ENCODE measurements around the gene CNOT2.

CNOT2 gene

GRCh38 chr12:70242695-70243509, at the start of gene CNOT2:
CNOT2 (plus strand) TSS chr12:70243433; CDS start chr12:70278227, 34,794 bp downstream.
- H3K27me3 Mint-ChIP-seq (ENCODE audit: low read depth, poor library complexity) = no peaks in the 10 kb centered on the region
- peak within 1 kb of the TSS; percentile 98 for H3K4me3 Mint-ChIP-seq
- peaks cover 36% of the 10 kb centered on the region for H3K36me3 Mint-ChIP-seq (ENCODE audit: low read depth)
- TF ChIP-seq CTCF (IDR thresholded peaks at IDR 0.05) = no peak
- no peaks in the 10 kb centered on the region for H3K9me3 Mint-ChIP-seq
- H3K4me1 Mint-ChIP-seq = peaks cover 64% of the 10 kb centered on the region
- H3K27ac Mint-ChIP-seq = peak within 1 kb of the TSS; percentile 100
- peak; percentile 93 for DNase-seq

- no peaks in the 10 kb centered on the region for H3K9me3 Mint-ChIP-seq
- peaks cover 14% of the 10 kb centered on the region for H3K4me1 Mint-ChIP-seq
- H3K36me3 Mint-ChIP-seq (ENCODE audit: low read depth) = no peaks in the 10 kb centered on the region
- H3K27ac Mint-ChIP-seq = no peak overlapping the region
- no peak for DNase-seq
- H3K27me3 Mint-ChIP-seq (ENCODE audit: low read depth, poor library complexity) = no peaks in the 10 kb centered on the region
- H3K4me3 Mint-ChIP-seq = no peak overlapping the region
- TF ChIP-seq CTCF (IDR thresholded peaks at IDR 0.05) = no peak
Measured at GRCh38 chr12:70194076-70194475, 49.2 kb upstream of the CNOT2 start.

- Mint-ChIP-seq H3K4me3 (no peak overlapping the region), H3K27ac (peak overlapping the region; percentile 73), H3K27me3 (ENCODE audit: low read depth, poor library complexity) (no peaks in the 10 kb centered on the region)
Measured at GRCh38 chr12:70196811-70197281, 46.4 kb upstream of the CNOT2 start.

GRCh38 chr12:70197345-70197744, 45.9 kb upstream of the CNOT2 start:
- TF ChIP-seq CTCF (IDR thresholded peaks at IDR 0.05) = no peak
- no peaks in the 10 kb centered on the region for H3K27me3 Mint-ChIP-seq (ENCODE audit: low read depth, poor library complexity)
- no peaks in the 10 kb centered on the region for H3K9me3 Mint-ChIP-seq
- no peak for DNase-seq
- no peaks in the 10 kb centered on the region for H3K36me3 Mint-ChIP-seq (ENCODE audit: low read depth)
- peaks cover 14% of the 10 kb centered on the region for H3K4me1 Mint-ChIP-seq
- H3K4me3 Mint-ChIP-seq = no peak overlapping the region
- peak overlapping the region; percentile 73 for H3K27ac Mint-ChIP-seq

More at GRCh38 chr12:70196811-70197281, 46.4 kb upstream of the CNOT2 start:
- DNase-seq = no peak
- no peak for TF ChIP-seq CTCF (IDR thresholded peaks at IDR 0.05)
- Mint-ChIP-seq H3K4me1 (peaks cover 14% of the 10 kb centered on the region), H3K36me3 (ENCODE audit: low read depth) (no peaks in the 10 kb centered on the region), H3K9me3 (no peaks in the 10 kb centered on the region)

- DNase-seq = no peak
Measured at GRCh38 chr12:70213707-70214106, 29.5 kb upstream of the CNOT2 start.

More at GRCh38 chr12:70213707-70214106, 29.5 kb upstream of the CNOT2 start:
- H3K4me3 Mint-ChIP-seq = no peak overlapping the region
- peaks cover 71% of the 10 kb centered on the region for H3K9me3 Mint-ChIP-seq
- H3K4me1 Mint-ChIP-seq = no peaks in the 10 kb centered on the region
- H3K27me3 Mint-ChIP-seq (ENCODE audit: low read depth, poor library complexity) = no peaks in the 10 kb centered on the region
- no peak for TF ChIP-seq CTCF (IDR thresholded peaks at IDR 0.05)
- peaks cover 56% of the 10 kb centered on the region for H3K36me3 Mint-ChIP-seq (ENCODE audit: low read depth)
- no peak overlapping the region for H3K27ac Mint-ChIP-seq
